22Rv1 (cell line): ENCODE data around the gene ANKLE1.

Experiments
- H3K27ac ChIP-seq: fragments of 450-650 bp; 2 replicates; pipeline ENCODE4 v1.5.1; 2017
- CTCF ChIP-seq: fragments of 450-650 bp; IDR thresholded peaks from 2 replicates; pipeline ENCODE4 v1.5.1; 2017; ENCODE audit warnings: mild to moderate bottlenecking
- ZFX ChIP-seq: fragments of 450-650 bp; IDR thresholded peaks from 2 replicates; pipeline ENCODE4 v1.6.1; 2017; ENCODE audit warnings: antibody characterized with exemption, borderline replicate concordance

ANKLE1 gene

GRCh38 chr19:17321655-17322489 is 40.2 kb downstream of the ANKLE1 start:
- TF ChIP-seq CTCF = no peak
- no peak for TF ChIP-seq ZFX
- peak overlapping the region; percentile 34; the same call in 1 of the 2 replicates for H3K27ac ChIP-seq

- peak overlapping the region; percentile 34; the same call in 1 of the 2 replicates for H3K27ac ChIP-seq
- TF ChIP-seq ZFX (no peak), CTCF (no peak)
These were observed 41.2 kb downstream of the ANKLE1 start for GRCh38 chr19:17322854-17323253.

- no peak for TF ChIP-seq CTCF
- no peak for TF ChIP-seq ZFX
- H3K27ac ChIP-seq = no peak overlapping the region; the same call in 1 of the 2 replicates
These were observed 41.7 kb downstream of the ANKLE1 start for GRCh38 chr19:17323300-17323963.

- H3K27ac ChIP-seq = no peak overlapping the region
- no peak for TF ChIP-seq ZFX
- TF ChIP-seq CTCF = no peak
These were observed 42.2 kb downstream of the ANKLE1 start for GRCh38 chr19:17323964-17324332.

- no peak for TF ChIP-seq ZFX
- TF ChIP-seq CTCF = no peak
- H3K27ac ChIP-seq = no peak overlapping the region
These were observed 42.8 kb downstream of the ANKLE1 start for GRCh38 chr19:17324357-17325114.

GRCh38 chr19:17325133-17325532 is 43.4 kb downstream of the ANKLE1 start:
- H3K27ac ChIP-seq = no peak overlapping the region
- TF ChIP-seq CTCF = no peak
- no peak for TF ChIP-seq ZFX
